HG03469 (cell line): ENCODE measurements around the gene NFIL3.
"Not testable (repeated sequence)": the region's sequence is repeated elsewhere in the genome, so short reads cannot be mapped to it uniquely, and the experiment has no call there.

Source experiments
- ATAC-seq: cut with Tn5 transposase; IDR thresholded peaks from one replicate; pipeline ENCODE4 v1.9.1; 2021; ENCODE audit warnings: mild to moderate bottlenecking, moderate library complexity, moderate number of reproducible peaks; ENCODE audit not compliant: unreplicated experiment

Gene NFIL3

GRCh38 chr9:91423785-91424402 is at the start of gene NFIL3:
TSS of gene NFIL3 (minus strand) at chr9:91423832. CDS start at chr9:91410734, 13,098 bp downstream.
- ATAC-seq = peak; percentile 48

GRCh38 chr9:91471524-91471923 is 47.9 kb upstream of the NFIL3 start:
- not testable (repeated sequence) for ATAC-seq

- no peak for ATAC-seq
Observed at GRCh38 chr9:91465420-91465819, 41.8 kb upstream of the NFIL3 start.

GRCh38 chr9:91458906-91459305 is 35.3 kb upstream of the NFIL3 start:
- no peak for ATAC-seq

- no peak for ATAC-seq
Observed at GRCh38 chr9:91452844-91453243, 29.2 kb upstream of the NFIL3 start.

- ATAC-seq = no peak
Observed at GRCh38 chr9:91451431-91452270, 28.0 kb upstream of the NFIL3 start.

GRCh38 chr9:91445135-91445534 is 21.5 kb upstream of the NFIL3 start:
- no peak for ATAC-seq

- ATAC-seq = no peak
Observed at GRCh38 chr9:91443994-91444392, 20.4 kb upstream of the NFIL3 start.

GRCh38 chr9:91443321-91443993 is 19.8 kb upstream of the NFIL3 start:
- ATAC-seq = no peak

GRCh38 chr9:91436841-91437240 is 13.2 kb upstream of the NFIL3 start:
- no peak for ATAC-seq

GRCh38 chr9:91433180-91433579 is 9.5 kb upstream of the NFIL3 start:
- ATAC-seq = no peak

- ATAC-seq = no peak
Observed at GRCh38 chr9:91431485-91431884, 7.9 kb upstream of the NFIL3 start.

- ATAC-seq = no peak
Observed at GRCh38 chr9:91429501-91429900, 5.9 kb upstream of the NFIL3 start.

GRCh38 chr9:91428927-91429351 is 5.3 kb upstream of the NFIL3 start:
- no peak for ATAC-seq

GRCh38 chr9:91428436-91428835 is 4.8 kb upstream of the NFIL3 start:
- ATAC-seq = no peak

GRCh38 chr9:91427873-91428272 is 4.2 kb upstream of the NFIL3 start:
- ATAC-seq = no peak

- ATAC-seq = no peak
Observed at GRCh38 chr9:91426123-91426745, 2.6 kb upstream of the NFIL3 start.

GRCh38 chr9:91425271-91425670 is 1.6 kb upstream of the NFIL3 start:
- ATAC-seq = no peak

- no peak for ATAC-seq
Observed at GRCh38 chr9:91424403-91425176, 958 bp upstream of the NFIL3 start.
